CD4-positive, alpha-beta T cell (primary cell): ENCODE measurements around the gene ARHGAP26. TPM values are rescaled to one million over a fixed set of nuclear protein-coding genes. Genes with fewer than 3 reads are reported as not detected.

ENCODE experiments used
- ATAC-seq: fragments of 200-7000 bp; cut with Tn5 transposase; one replicate; pipeline ENCODE4 v1.10.0; 2022; ENCODE audit warnings: mild to moderate bottlenecking; ENCODE audit not compliant: poor library complexity
- CTCF ChIA-PET: fragments of 350-600 bp; sonication (Branson Sonifier 250); formaldehyde crosslinking; loops from one replicate; lab custom pipeline; 2021; ENCODE audit warnings: antibody characterized with exemption, inconsistent platforms; lab: Charles Lee
- POLR2A ChIA-PET: fragments of 350-600 bp; sonication (Branson Sonifier 250); formaldehyde crosslinking; loops from one replicate; lab custom pipeline; 2021; ENCODE audit warnings: antibody characterized with exemption, inconsistent platforms; lab: Charles Lee
- DNase-seq, 14 experiments: peaks; one replicate each; pipeline ENCODE4 v3.0.0-alpha.2; 2013 to 2020; ENCODE audit warnings: mixed read lengths in 2 of 14
- H3K27ac ChIP-seq, 2 donors: one replicate each; pipeline versions ENCODE4 v1.5.1 to v1.7.0; 2013; ENCODE audit warnings: low read length in 2 of 2, low read depth in 1 of 2, mild to moderate bottlenecking in 1 of 2
- H3K27me3 ChIP-seq, 2 experiments: 1 replicate in 1 of 2; 2 replicates in 1 of 2; pipeline versions ENCODE4 v1.6.1 to v1.7.0; 2013; ENCODE audit warnings: low read length in 2 of 2, control low read depth in 1 of 2, mild to moderate bottlenecking in 1 of 2, moderate library complexity in 1 of 2; ENCODE audit not compliant: insufficient read depth in 2 of 2, control insufficient read depth in 1 of 2
- H3K36me3 ChIP-seq: one replicate; pipeline ENCODE4 v1.6.1; 2013; ENCODE audit warnings: low read length, control low read depth; ENCODE audit not compliant: insufficient read depth
- H3K4me1 ChIP-seq: one replicate; pipeline ENCODE4 v1.6.1; 2013; ENCODE audit warnings: low read length, control low read depth; ENCODE audit not compliant: insufficient read depth
- H3K4me3 ChIP-seq: one replicate; pipeline ENCODE4 v1.5.1; 2013; ENCODE audit warnings: mild to moderate bottlenecking, low read length, moderate library complexity
- H3K9me3 ChIP-seq, 2 experiments: 1 replicate in 1 of 2; 2 replicates in 1 of 2; pipeline versions ENCODE4 v1.6.1 to v1.7.0; 2013; ENCODE audit warnings: low read length in 2 of 2, mild to moderate bottlenecking in 2 of 2, control low read depth in 1 of 2, moderate library complexity in 1 of 2; ENCODE audit not compliant: control insufficient read depth in 1 of 2, insufficient read depth in 1 of 2
- H3K27ac Mint-ChIP-seq: one replicate; pipeline ENCODE4 v1.8.0; 2020; ENCODE audit warnings: mixed read lengths
- H3K27me3 Mint-ChIP-seq: one replicate; pipeline ENCODE4 v1.8.0; 2021; ENCODE audit warnings: mixed read lengths
- H3K36me3 Mint-ChIP-seq: one replicate; pipeline ENCODE4 v1.8.0; 2021; ENCODE audit warnings: low read depth, mixed read lengths
- H3K4me1 Mint-ChIP-seq: one replicate; pipeline ENCODE4 v1.8.0; 2021; ENCODE audit warnings: low read depth, mixed read lengths
- H3K4me3 Mint-ChIP-seq: one replicate; pipeline ENCODE4 v1.8.0; 2020; ENCODE audit warnings: mild to moderate bottlenecking, mixed read lengths
- H3K9me3 Mint-ChIP-seq: one replicate; pipeline ENCODE4 v1.8.0; 2020; ENCODE audit warnings: mixed read lengths
- intact Hi-C, 2 experiments: fragments of 100-400 bp; cut with DNase I in 1 of 2; cut with micrococcal nuclease in 1 of 2; formaldehyde crosslinking; loops; one replicate each; pipeline versions ENCODE4 v1.15.1 to v1.9.0; 2023 to 2025; cut with DNase I, micrococcal nuclease
- total RNA-seq, 174 experiments: library from RNA in 2 of 174; stranded (reverse) in 2 of 174; gene quantifications; one replicate each; pipeline ENCODE4 v1.2.3 and lab custom pipeline; 2021 to 2026
- TF ChIP-seq, protein P1 (sequence below): fragments of 200-600 bp; IDR thresholded peaks from one replicate; pipeline ENCODE4 v1.8.0; 2022; ENCODE audit warnings: antibody characterized with exemption, mild to moderate bottlenecking

ARHGAP26 gene
- total RNA-seq, 2 experiments from 2014 or later = 24.9 to 27.3 TPM

DNA sequence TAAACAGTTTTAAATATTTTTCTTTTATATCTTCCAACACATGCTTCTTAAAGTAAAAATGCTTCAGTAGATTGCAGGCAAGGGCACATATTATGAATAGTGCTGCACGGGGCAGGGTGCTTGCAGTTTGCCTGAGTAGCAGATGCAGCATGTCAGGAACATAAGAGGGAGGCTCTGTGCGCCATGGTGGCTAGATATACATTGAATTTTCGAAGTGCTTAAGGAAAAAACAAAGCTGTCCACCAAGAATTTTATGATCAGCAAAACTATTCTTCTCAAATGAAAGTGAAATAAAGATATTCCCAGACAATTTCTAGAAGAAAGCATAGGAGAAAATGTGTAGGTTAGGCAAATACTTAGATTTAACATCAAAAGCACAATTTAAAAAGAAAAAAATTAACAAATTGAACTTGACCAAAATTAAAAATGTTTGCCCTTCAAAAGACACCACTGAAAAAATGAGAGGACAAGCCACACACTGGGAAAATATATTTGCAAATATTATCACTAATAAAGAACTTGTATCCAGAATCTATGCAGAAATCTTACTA, 420.2 kb downstream of the ARHGAP26 start:
- peaks cover 8% of the 10 kb centered on the region for H3K9me3 Mint-ChIP-seq
- CTCF ChIA-PET = interaction anchor here (1.2 kb wide), 1 partner anchor 66 kb away, joined by 3 read pairs; no protein-coding TSS in a partner anchor
- Histone ChIP-seq H3K27me3 (no peaks in the 10 kb centered on the region), H3K4me1 (no peaks in the 10 kb centered on the region), H3K36me3 (no peaks in the 10 kb centered on the region), H3K9me3 (peaks cover 5 to 14% of the 10 kb centered on the region in 2 experiments), H3K4me3 (no peak overlapping the region), H3K27ac (no peak overlapping the region)
- POLR2A ChIA-PET = no interaction called here
- ATAC-seq = no peak
- no peak overlapping the region for H3K27ac Mint-ChIP-seq
- no peaks in the 10 kb centered on the region for H3K4me1 Mint-ChIP-seq
- TF ChIP-seq, protein P1, sequence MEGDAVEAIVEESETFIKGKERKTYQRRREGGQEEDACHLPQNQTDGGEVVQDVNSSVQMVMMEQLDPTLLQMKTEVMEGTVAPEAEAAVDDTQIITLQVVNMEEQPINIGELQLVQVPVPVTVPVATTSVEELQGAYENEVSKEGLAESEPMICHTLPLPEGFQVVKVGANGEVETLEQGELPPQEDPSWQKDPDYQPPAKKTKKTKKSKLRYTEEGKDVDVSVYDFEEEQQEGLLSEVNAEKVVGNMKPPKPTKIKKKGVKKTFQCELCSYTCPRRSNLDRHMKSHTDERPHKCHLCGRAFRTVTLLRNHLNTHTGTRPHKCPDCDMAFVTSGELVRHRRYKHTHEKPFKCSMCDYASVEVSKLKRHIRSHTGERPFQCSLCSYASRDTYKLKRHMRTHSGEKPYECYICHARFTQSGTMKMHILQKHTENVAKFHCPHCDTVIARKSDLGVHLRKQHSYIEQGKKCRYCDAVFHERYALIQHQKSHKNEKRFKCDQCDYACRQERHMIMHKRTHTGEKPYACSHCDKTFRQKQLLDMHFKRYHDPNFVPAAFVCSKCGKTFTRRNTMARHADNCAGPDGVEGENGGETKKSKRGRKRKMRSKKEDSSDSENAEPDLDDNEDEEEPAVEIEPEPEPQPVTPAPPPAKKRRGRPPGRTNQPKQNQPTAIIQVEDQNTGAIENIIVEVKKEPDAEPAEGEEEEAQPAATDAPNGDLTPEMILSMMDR = no peak
- H3K27me3 Mint-ChIP-seq = no peaks in the 10 kb centered on the region
- intact Hi-C loops = no loop called here
- no peak for DNase-seq
- peaks cover 48% of the 10 kb centered on the region for H3K36me3 Mint-ChIP-seq
- H3K4me3 Mint-ChIP-seq = no peak overlapping the region

DNA sequence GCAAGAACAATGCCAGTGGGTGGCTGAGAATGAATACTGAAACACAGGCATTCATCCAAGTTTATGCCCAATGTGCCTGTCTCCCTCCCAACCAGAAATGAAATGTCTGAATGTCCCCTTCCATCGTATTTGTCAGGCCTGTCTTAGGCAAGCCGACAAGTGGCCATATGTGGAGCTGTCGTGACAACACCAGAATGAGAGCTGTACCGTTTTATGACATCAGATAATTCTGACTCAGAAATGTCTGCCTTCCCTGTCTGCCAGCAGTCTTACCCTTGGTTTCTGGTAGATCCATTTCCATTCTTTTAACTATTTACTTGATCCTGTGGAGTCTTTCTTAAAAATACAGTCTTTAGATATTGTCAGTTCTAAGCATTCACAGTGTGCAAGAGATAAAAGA, 421.5 kb downstream of the ARHGAP26 start:
- no peaks in the 10 kb centered on the region for H3K4me1 Mint-ChIP-seq
- Histone ChIP-seq H3K4me1 (no peaks in the 10 kb centered on the region), H3K9me3 (peaks cover 5 to 14% of the 10 kb centered on the region in 2 experiments), H3K27me3 (no peaks in the 10 kb centered on the region), H3K27ac (no peak overlapping the region), H3K36me3 (no peaks in the 10 kb centered on the region), H3K4me3 (no peak overlapping the region)
- no peak for ATAC-seq
- no peak overlapping the region for H3K4me3 Mint-ChIP-seq
- DNase-seq = no peak
- no peaks in the 10 kb centered on the region for H3K27me3 Mint-ChIP-seq
- TF ChIP-seq, protein P1 = no peak
- ChIA-PET POLR2A (no interaction called here), CTCF (no interaction called here)
- peaks cover 50% of the 10 kb centered on the region for H3K36me3 Mint-ChIP-seq
- intact Hi-C loops = no loop called here
- no peak overlapping the region for H3K27ac Mint-ChIP-seq
- H3K9me3 Mint-ChIP-seq = peaks cover 8% of the 10 kb centered on the region

- intact Hi-C loops = no loop called here
- H3K4me1 ChIP-seq = no peaks in the 10 kb centered on the region
- no peaks in the 10 kb centered on the region for H3K27me3 Mint-ChIP-seq
- POLR2A ChIA-PET = no interaction called here
- H3K27me3 ChIP-seq = no peaks in the 10 kb centered on the region
- no peak overlapping the region for H3K4me3 ChIP-seq
- peaks cover 5 to 16% of the 10 kb centered on the region in 2 experiments for H3K9me3 ChIP-seq
- CTCF ChIA-PET = interaction anchor here (1.0 kb wide), 1 partner anchor 17 kb away, joined by 4 read pairs; no protein-coding TSS in a partner anchor
- no peaks in the 10 kb centered on the region for H3K4me1 Mint-ChIP-seq
- H3K36me3 Mint-ChIP-seq = peaks cover 50% of the 10 kb centered on the region
- H3K27ac Mint-ChIP-seq = no peak overlapping the region
- no peaks in the 10 kb centered on the region for H3K36me3 ChIP-seq
- DNase-seq = no peak
- no peak overlapping the region for H3K27ac ChIP-seq
- no peak for ATAC-seq
- peaks cover 9% of the 10 kb centered on the region for H3K9me3 Mint-ChIP-seq
- H3K4me3 Mint-ChIP-seq = no peak overlapping the region
- TF ChIP-seq, protein P1 = no peak
Measured at GRCh38 chr5:143192191-143192900, 422.2 kb downstream of the ARHGAP26 start.
